Neutrophil (primary cell): ENCODE data around the gene CRISP1.
"Not testable (repeated sequence)": the region's sequence is repeated elsewhere in the genome, so short reads cannot be mapped to it uniquely, and the experiment has no call there.

Source experiments
- H3K27ac ChIP-seq: fragments of 200-600 bp; sonication (generic); 2 replicates; pipeline ENCODE4 v1.5.1; 2016; ENCODE audit warnings: mild to moderate bottlenecking, moderate library complexity
- H3K27me3 ChIP-seq: fragments of 200-600 bp; sonication (generic); 2 replicates; pipeline ENCODE4 v1.6.0; 2016; ENCODE audit warnings: mild to moderate bottlenecking
- H3K36me3 ChIP-seq: fragments of 200-600 bp; sonication (generic); 2 replicates; pipeline ENCODE4 v1.5.1; 2017
- H3K4me1 ChIP-seq, 2 experiments: fragments of 200-600 bp in 1 of 2; sonication (generic) in 1 of 2; 1 replicate in 1 of 2; 2 replicates in 1 of 2; pipeline versions ENCODE4 v1.5.1 to v1.6.1; 2013 to 2016; ENCODE audit warnings: low read depth in 1 of 2, low read length in 1 of 2, mild to moderate bottlenecking in 1 of 2, moderate library complexity in 1 of 2; ENCODE audit not compliant: control insufficient read depth in 1 of 2, insufficient read depth in 1 of 2
- H3K4me3 ChIP-seq, 2 experiments: fragments of 200-600 bp in 1 of 2; sonication (generic) in 1 of 2; 1 replicate in 1 of 2; 2 replicates in 1 of 2; pipeline ENCODE4 v1.5.1; 2013 to 2016; ENCODE audit warnings: low read depth in 1 of 2, low read length in 1 of 2, mild to moderate bottlenecking in 1 of 2, moderate library complexity in 1 of 2
- H3K9me3 ChIP-seq: fragments of 200-600 bp; sonication (generic); 2 replicates; pipeline ENCODE4 v1.5.1; 2016
- TF ChIP-seq, protein P1 (sequence below): fragments of 200-600 bp; sonication (generic); IDR thresholded peaks from 2 replicates; pipeline ENCODE4 v1.5.1; 2016; ENCODE audit warnings: antibody characterized with exemption

Gene CRISP1

DNA sequence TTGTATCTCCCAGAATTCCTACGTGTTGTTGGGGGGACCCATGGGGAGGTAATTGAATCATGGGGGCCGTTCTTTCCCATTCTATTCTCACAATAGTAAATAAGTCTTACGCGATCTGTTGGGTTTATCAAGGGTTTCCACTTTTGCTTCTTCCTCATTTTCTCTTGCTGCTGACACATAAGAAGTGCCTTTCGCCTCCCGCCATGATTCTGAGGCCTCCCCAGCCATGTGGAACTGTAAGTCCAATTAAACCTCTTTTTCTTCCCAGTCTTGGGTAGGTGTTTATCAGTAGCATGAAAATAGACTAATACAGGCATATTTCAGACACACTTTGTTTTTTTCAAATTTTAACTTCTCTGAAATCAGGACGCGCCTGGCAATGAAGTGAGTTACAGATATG lies 64.8 kb downstream of the CRISP1 start:
- no peaks in the 10 kb centered on the region for H3K4me1 ChIP-seq
- H3K27me3 ChIP-seq, result no peaks in the 10 kb centered on the region
- no peaks in the 10 kb centered on the region for H3K9me3 ChIP-seq
- TF ChIP-seq, protein P1, sequence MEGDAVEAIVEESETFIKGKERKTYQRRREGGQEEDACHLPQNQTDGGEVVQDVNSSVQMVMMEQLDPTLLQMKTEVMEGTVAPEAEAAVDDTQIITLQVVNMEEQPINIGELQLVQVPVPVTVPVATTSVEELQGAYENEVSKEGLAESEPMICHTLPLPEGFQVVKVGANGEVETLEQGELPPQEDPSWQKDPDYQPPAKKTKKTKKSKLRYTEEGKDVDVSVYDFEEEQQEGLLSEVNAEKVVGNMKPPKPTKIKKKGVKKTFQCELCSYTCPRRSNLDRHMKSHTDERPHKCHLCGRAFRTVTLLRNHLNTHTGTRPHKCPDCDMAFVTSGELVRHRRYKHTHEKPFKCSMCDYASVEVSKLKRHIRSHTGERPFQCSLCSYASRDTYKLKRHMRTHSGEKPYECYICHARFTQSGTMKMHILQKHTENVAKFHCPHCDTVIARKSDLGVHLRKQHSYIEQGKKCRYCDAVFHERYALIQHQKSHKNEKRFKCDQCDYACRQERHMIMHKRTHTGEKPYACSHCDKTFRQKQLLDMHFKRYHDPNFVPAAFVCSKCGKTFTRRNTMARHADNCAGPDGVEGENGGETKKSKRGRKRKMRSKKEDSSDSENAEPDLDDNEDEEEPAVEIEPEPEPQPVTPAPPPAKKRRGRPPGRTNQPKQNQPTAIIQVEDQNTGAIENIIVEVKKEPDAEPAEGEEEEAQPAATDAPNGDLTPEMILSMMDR, result no peak
- no peak overlapping the region for H3K4me3 ChIP-seq
- H3K27ac ChIP-seq, result no peak overlapping the region
- no peaks in the 10 kb centered on the region for H3K36me3 ChIP-seq

DNA sequence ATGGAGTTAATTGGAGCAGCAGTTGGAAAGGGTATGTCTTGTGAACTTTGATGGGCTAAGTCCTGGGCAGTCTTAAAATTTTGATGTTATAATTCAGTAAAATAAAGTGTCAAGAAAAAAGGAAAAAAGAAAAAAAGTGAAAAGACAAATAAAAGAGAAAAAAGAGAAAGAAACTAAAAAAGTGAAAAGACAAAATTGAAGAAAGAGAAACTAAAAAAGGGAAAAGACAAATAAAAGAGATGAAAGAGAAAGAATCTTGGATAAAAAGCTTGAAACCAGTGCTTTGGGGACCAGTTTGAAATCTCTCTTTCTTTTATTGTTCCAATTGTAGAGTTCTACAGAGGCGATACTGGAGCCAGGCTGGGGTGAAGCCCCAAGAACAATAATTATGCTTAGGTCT lies 67.2 kb downstream of the CRISP1 start:
- no peak overlapping the region for H3K4me3 ChIP-seq
- no peak overlapping the region for H3K27ac ChIP-seq
- H3K27me3 ChIP-seq, result no peaks in the 10 kb centered on the region
- TF ChIP-seq, protein P1, result no peak
- no peaks in the 10 kb centered on the region for H3K36me3 ChIP-seq
- no peaks in the 10 kb centered on the region for H3K9me3 ChIP-seq
- H3K4me1 ChIP-seq, result no peaks in the 10 kb centered on the region

DNA sequence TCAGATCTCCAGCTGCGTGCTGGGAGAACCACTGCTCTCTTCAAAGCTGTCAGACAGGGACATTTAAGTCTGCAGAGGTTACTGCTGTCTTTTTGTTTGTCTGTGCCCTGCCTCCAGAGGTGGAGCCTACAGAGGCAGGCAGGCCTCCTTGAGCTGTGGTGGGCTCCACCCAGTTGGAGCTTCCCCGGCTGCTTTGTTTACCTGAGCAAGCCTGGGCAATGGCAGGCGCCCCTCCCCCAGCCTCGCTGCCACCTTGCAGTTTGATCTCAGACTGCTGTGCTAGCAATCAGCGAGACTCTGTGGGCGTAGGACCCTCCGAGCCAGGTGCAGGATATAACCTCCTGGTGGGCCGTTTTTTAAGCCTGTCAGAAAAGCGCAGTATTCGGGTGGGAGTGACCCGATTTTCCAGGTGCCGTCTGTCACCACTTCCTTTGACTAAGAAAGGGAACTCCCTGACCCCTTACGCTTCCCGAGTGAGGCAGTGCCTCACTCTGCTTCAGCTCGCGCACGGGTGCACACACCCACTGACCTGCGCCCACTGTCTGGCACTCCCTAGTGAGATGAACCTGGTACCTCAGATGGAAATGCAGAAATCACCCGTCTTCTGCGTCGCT lies 69.4 kb downstream of the CRISP1 start:
- H3K9me3 ChIP-seq, H3K4me3 ChIP-seq, H3K36me3 ChIP-seq, H3K4me1 ChIP-seq, H3K27me3 ChIP-seq, H3K27ac ChIP-seq: not testable (repeated sequence)

DNA sequence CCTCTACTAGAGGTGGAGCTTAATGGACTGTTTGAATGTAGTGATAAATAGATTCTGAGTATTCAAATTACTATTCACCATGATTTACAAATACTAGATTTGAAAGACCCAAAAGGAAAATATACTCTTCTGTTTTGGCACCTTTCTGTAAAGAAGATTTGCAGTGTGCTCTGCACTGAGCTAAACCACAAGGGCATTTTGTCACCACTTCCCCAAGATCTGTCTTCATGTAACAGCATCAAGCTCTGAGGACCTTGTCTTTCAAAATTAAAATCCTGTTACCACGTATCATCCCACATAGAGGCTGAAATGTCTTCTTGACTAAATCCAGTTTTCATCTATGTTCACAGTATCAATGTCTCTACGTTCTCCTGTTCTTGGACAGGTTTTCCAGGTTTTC lies 76.0 kb downstream of the CRISP1 start:
- H3K27me3 ChIP-seq, result no peaks in the 10 kb centered on the region
- H3K4me3 ChIP-seq, result no peak overlapping the region
- no peaks in the 10 kb centered on the region for H3K36me3 ChIP-seq
- TF ChIP-seq, protein P1, result no peak
- no peaks in the 10 kb centered on the region for H3K9me3 ChIP-seq
- peaks cover 31 to 36% of the 10 kb centered on the region in 2 experiments for H3K4me1 ChIP-seq
- peak overlapping the region; percentile 68 for H3K27ac ChIP-seq

DNA sequence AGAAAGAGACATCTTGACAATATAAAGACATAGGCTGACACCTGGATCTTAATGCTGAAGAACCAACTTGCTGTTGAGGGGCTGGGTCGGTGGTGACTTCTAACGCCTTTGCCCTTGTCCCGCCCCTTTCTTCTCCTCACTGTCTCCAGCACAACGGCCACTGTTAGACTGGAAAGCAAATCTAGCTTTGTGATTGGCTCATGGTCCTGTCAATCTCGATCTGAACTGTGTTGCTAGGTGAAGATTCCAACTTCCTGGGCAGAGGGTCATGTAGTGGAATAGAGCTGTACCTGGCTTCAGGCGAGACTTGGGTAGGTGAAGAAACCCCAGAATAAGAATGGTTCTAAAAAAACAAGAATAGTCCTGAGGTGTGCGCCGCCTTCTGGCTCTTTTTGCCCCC lies 79.2 kb downstream of the CRISP1 start, which contains the start of gene PGK2:
Gene PGK2 (minus strand): TSS at position 110 of the 400 bp plus-strand sequence. CDS start 98 bp downstream, at position 12.
- H3K27me3 ChIP-seq, result no peaks in the 10 kb centered on the region
- H3K4me1 ChIP-seq, result peaks cover 31 to 36% of the 10 kb centered on the region in 2 experiments
- no peaks in the 10 kb centered on the region for H3K9me3 ChIP-seq
- H3K27ac ChIP-seq, result no peak within 1 kb of the TSS
- H3K36me3 ChIP-seq, result no peaks in the 10 kb centered on the region
- TF ChIP-seq, protein P1, result no peak
- no peak within 1 kb of the TSS for H3K4me3 ChIP-seq

DNA sequence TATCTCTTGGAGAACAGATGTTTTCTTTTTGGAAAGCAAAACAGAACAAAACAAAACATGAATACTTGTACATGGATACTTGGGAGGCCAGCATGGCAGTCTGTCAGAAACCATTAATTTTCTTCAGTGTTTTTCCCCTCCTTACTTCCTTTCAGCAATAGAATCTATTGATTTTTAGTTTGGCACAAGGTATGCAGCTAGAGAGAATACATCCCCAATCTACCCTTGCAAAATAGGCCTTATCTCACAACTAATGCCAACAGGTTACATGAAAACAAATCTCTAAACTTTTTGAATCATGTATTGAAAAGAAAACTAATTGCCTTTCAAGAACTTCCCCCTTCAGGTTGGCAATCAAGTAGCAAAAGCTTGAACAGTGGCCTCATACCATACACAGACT lies 82.1 kb downstream of the CRISP1 start:
- H3K27ac ChIP-seq, result no peak overlapping the region
- no peaks in the 10 kb centered on the region for H3K36me3 ChIP-seq
- H3K4me1 ChIP-seq, result peaks cover 12 to 17% of the 10 kb centered on the region in 2 experiments
- TF ChIP-seq, protein P1, result no peak
- no peak overlapping the region for H3K4me3 ChIP-seq
- H3K9me3 ChIP-seq, result no peaks in the 10 kb centered on the region
- H3K27me3 ChIP-seq, result no peaks in the 10 kb centered on the region
